Measurements from ENCODE around the gene C2orf42.
"Not testable (repeated sequence)": the region's sequence is repeated elsewhere in the genome, so short reads cannot be mapped to it uniquely, and the experiment has no call there.

Gene C2orf42

GRCh38 chr2:70173520-70173919 lies 17.3 kb downstream of the C2orf42 start:
- no peak for DNase-seq (ENCODE audit: low read depth in 2 of 2)

GRCh38 chr2:70169654-70170245 lies 21.1 kb downstream of the C2orf42 start:
- not testable (repeated sequence) for DNase-seq (ENCODE audit: low read depth in 2 of 2)

GRCh38 chr2:70161069-70161534 lies 29.7 kb downstream of the C2orf42 start:
- no peak for DNase-seq (ENCODE audit: low read depth in 2 of 2)

GRCh38 chr2:70160545-70160944 lies 30.3 kb downstream of the C2orf42 start:
- DNase-seq (ENCODE audit: low read depth in 2 of 2): no peak

GRCh38 chr2:70149130-70149686 lies 41.6 kb downstream of the C2orf42 start:
- DNase-seq (ENCODE audit: low read depth in 2 of 2): not testable (repeated sequence)

- DNase-seq (ENCODE audit: low read depth in 2 of 2): not testable (repeated sequence)
Observed at GRCh38 chr2:70148211-70148760, 42.5 kb downstream of the C2orf42 start.

GRCh38 chr2:70145851-70146739 lies 44.7 kb downstream of the C2orf42 start:
- DNase-seq (ENCODE audit: low read depth in 2 of 2): no peak

- no peak for DNase-seq (ENCODE audit: low read depth in 2 of 2)
Observed at GRCh38 chr2:70145144-70145490, 45.7 kb downstream of the C2orf42 start.

- no peak for DNase-seq (ENCODE audit: low read depth in 2 of 2)
Observed at GRCh38 chr2:70144443-70145143, 46.2 kb downstream of the C2orf42 start.

- no peak for DNase-seq (ENCODE audit: low read depth in 2 of 2)
Observed at GRCh38 chr2:70143314-70144150, 47.3 kb downstream of the C2orf42 start.

- DNase-seq (ENCODE audit: low read depth in 2 of 2): peak; percentile 98 to 99
Observed at GRCh38 chr2:70142590-70143313, 48.1 kb downstream of the C2orf42 start.

- DNase-seq (ENCODE audit: low read depth in 2 of 2): no peak
Observed at GRCh38 chr2:70141902-70142589, 48.8 kb downstream of the C2orf42 start.

GRCh38 chr2:70141212-70141901 lies 49.5 kb downstream of the C2orf42 start:
- no peak for DNase-seq (ENCODE audit: low read depth in 2 of 2)

- DNase-seq (ENCODE audit: low read depth in 2 of 2): no peak
Observed at GRCh38 chr2:70140791-70141211, 50.0 kb downstream of the C2orf42 start.

GRCh38 chr2:70134323-70134983 lies 56.4 kb downstream of the C2orf42 start:
- not testable (repeated sequence) for DNase-seq (ENCODE audit: low read depth in 2 of 2)

- DNase-seq (ENCODE audit: low read depth in 2 of 2): no peak
Observed at GRCh38 chr2:70133491-70134322, 57.1 kb downstream of the C2orf42 start.

- no peak for DNase-seq (ENCODE audit: low read depth in 2 of 2)
Observed at GRCh38 chr2:70133127-70133452, 57.7 kb downstream of the C2orf42 start.
